ENCODE results near the gene CALD1.

Gene CALD1

DNA sequence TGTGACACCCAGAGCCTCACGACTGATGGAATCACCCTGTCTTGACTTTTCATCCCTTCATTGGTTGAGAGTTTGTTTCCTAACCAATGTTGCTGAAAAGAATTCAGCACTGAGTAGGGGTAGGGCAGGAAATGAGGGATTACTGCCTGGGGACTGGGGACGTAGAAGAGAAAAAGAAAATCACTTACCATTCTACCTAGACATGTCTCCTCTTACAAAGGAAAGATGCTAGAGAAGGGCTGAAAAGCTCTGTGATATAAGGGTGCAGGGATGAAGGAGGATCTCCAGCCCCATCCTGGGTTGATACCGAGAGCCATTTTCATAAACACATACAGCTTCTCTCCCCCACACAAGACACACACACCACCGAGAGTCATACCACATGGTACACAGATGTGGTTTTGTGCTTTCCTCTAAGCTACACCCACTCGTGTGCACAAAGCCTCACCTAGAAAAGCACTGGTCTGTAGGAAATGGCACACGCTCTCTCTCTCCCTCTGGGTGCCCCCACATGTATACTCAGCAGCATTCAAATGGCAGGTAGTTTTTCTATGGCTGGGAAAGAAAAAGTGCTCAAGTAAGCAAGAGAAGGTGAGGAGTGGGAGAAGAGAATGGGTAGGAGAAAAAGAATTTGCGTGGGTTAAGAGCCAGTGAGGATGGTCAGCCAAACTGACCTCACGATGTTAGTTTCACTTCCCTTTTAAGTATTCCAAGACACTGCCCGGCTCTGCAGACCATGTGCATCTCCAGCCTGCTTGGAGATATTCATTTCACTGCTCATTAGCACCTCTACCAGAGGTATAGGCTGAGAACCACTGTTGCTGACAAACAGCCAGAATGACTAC lies 85.8 kb downstream of the CALD1 start:
- DNase-seq (ENCODE audit: low read depth) = no peak

- DNase-seq (ENCODE audit: low read depth) = no peak
These were observed 87.2 kb downstream of the CALD1 start for GRCh38 chr7:134866617-134867016.

DNA sequence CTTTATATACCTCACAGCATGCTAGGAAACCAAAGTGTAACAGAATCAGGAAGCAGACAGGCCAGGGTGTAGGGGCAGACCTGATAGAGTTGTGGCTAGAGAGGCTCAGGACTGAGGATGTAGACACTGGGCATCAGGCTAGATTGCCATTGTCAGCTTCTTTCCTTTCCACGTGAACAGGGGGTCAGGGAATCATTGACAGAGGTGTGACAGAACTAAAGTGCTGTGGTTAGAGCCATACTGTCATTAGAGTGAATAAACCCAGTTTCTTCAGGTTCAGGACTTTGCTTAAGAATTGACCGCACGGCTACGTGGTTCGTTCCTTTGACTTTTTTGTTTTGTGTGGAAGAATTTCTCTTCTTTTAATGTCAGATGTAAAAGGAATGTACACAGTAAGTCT lies 90.7 kb downstream of the CALD1 start:
- no peak for DNase-seq (ENCODE audit: low read depth)

DNA sequence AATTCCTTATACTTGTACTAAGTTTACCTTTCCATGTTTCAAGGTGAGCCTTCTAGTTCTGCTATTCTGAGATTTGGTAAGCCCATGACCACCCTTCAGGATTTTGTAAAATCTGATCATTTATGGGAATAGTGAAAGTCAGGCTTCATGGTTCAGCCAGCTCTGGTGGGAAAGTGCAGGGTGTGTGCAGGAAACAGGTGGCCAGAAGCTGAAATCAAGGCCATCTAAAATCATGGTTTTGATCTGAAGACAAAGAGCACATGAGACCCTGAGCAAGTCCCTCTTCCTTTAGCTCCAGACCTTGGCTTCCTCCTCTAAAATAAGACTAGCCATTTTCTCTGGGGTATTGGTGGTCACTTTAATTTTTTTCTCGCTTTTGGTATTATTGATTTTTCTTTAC lies 91.3 kb downstream of the CALD1 start:
- no peak for DNase-seq (ENCODE audit: low read depth)

- no peak for DNase-seq (ENCODE audit: low read depth)
These were observed 93.8 kb downstream of the CALD1 start for GRCh38 chr7:134873253-134873652.

DNA sequence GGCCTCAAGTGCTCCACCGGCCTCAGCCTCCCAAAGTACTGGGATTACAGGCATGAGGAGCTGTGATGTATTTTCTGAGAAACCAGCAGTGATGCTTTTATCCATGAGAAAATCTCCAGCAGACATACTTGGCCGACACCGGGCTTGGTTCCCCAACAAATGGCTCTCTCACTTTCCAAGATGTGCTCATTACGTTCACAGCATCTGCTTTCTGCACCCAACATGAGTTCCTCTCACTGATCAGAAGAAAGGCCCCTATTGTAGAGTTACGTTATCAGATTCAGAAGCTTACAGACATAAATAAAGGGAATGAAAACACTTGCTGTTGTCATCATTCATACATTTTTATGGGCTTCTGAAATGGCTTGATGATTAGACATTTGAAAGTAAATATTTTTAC lies 95.0 kb downstream of the CALD1 start:
- no peak for DNase-seq (ENCODE audit: low read depth)

- DNase-seq (ENCODE audit: low read depth) = no peak
These were observed 96.4 kb downstream of the CALD1 start for GRCh38 chr7:134875867-134876266.

DNA sequence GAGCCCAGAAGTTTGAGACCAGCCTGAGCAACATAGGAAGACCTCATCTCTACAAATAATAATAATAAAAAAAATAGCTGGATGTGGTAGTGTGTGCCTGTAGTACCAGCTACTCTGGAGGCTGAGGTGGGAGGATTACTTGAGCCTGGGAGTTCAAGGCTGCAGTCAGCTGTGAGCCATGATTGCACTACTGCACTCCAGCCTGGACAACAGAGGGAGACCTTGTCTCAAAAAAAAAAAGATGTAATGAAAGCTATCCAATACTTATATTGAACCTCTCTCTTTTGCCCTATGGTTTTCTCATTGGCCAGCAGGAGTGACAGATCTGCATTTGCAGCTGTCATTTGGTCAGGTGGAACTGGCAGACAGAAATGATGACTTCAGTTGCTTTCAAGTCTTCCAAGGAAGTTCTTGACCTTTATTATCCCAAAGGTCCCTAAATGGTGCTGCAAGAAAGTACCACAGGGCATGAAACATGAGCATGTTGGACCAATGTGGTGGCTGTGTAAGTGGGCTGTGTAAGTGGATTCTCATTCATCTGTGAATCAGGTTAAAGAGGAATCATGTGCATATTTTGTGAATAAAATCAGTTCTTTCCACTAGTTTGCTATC lies 99.4 kb downstream of the CALD1 start:
- no peak for DNase-seq (ENCODE audit: low read depth)

- no peak for DNase-seq (ENCODE audit: low read depth)
These were observed 100.5 kb downstream of the CALD1 start for GRCh38 chr7:134879815-134880475.

GRCh38 chr7:134882481-134882880 lies 103.0 kb downstream of the CALD1 start:
- no peak for DNase-seq (ENCODE audit: low read depth)

DNA sequence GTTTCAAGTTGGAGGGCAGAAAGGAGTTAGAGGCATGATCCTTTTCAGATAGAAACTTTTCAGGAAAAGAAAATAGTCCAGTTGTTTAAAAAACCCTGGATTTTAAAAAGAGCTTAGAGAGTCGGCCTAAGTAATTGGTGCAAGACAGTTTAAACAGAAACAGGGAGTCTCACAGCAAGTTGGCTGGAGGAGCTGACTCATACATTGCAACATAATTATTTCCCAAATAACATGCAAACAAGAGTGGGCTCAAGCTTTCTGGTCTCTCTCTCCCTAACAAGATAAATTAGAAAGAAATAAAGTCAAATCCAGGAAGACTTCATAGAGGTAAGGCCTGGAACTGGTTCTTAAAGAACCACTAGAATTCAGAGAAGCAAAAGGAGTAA lies 106.5 kb downstream of the CALD1 start:
- DNase-seq (ENCODE audit: low read depth) = peak; percentile 35

DNA sequence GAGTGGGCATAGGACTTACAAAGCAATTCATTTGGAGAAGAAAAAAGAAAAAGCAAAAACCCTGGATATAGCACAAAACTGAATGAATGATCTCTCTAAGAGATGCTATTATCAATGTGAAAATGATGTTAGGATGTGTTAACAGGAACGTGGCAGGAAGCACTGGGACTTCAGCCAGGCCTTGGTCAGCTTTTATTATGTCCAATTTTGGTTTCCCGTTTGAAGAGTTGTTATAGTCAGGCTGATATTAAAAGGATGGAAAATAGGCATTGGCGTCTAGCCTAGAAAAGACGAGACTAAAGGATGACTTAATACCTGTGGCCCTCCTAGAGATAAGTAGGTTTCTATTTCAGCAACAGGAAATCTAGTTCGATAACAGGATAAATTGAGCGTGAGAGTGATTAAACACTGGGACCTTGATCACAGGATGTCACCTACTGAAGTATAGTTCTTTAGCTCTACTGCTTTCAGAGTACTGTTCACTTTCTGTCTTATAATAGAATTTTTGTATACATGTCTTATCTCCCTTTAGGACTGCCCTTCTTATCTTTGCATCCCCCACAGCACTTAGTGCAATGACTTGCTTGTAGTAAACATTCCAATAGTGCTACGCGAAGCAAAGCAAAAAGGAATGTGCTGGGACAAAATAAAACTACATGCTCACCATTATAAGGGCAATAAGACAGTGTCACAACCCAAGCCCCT lies 107.1 kb downstream of the CALD1 start:
- DNase-seq (ENCODE audit: low read depth) = peak; percentile 42

DNA sequence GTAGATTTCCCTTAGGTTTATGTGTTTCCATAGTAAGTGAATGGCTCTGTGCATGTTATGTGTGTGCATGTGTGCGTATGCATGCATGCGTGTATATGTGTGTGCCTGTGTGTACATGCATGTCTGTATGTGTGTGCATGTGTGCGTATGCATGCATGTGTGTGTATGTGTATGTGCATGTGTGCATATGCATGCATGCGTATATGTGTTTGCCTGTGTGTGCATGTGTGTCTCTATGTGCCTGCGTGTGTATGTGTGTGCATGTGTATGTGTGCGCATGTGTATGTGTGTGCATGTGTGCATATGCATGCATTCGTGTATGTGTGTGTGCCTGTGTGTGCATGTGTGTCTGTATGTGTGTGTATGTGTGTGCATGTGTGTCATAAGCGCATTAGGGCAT lies 108.1 kb downstream of the CALD1 start:
- no peak for DNase-seq (ENCODE audit: low read depth)

DNA sequence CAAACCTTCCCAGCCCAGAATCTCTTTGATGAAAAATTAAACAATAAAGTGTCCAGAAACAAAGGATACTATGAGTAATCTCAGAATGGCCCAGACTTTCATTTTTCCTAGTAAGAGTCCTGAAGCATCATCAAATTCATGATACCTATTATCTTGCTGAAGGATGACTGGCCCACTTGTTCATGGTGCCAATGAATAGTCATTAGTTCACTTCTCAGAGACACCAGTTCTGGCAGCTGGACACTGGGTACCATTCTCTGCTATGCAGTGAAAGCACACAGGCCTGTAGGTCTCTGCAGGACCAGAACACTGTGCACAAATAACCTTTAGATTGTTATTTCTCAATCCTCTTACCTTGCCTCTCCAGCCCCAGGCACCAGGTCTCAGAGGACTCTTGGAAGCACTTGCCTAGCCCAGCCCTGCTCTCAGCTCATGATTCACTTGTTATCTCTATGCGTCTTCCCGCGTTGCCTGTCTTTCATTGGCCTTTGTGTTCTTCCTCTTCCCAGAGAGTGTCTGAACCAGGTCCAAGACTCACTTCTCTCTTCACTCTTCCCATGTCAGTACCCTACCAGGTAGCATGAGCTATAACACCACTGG lies 108.8 kb downstream of the CALD1 start:
- no peak for DNase-seq (ENCODE audit: low read depth)

- no peak for DNase-seq (ENCODE audit: low read depth)
These were observed 111.1 kb downstream of the CALD1 start for GRCh38 chr7:134890246-134891240.

DNA sequence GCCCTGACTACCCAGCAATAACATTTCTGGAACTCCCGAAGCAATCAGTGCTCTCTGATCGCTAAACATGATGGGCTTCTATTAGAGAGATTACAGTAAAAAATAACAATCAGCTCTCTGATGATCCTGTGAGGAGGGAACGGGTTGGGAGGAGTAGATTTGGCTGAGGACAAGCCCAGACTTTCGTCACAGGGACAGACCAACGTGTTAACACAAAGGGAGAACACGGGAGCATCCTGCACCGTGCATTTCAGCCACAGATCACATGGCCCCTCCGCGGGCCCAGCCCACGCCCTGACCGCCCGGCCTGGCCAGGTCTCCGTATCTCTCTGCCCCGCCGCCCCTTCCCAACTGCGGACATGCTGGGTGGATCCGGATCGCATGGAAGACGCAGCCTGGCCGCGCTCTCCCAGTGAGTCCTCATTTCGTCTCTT lies 111.8 kb downstream of the CALD1 start:
- DNase-seq (ENCODE audit: low read depth) = peak; percentile 82

GRCh38 chr7:134891696-134892678 lies 112.6 kb downstream of the CALD1 start:
- no peak for DNase-seq (ENCODE audit: low read depth)

- no peak for DNase-seq (ENCODE audit: low read depth)
These were observed 113.5 kb downstream of the CALD1 start for GRCh38 chr7:134892963-134893362.

- DNase-seq (ENCODE audit: low read depth) = no peak
These were observed 114.5 kb downstream of the CALD1 start for GRCh38 chr7:134893920-134894319.

- no peak for DNase-seq (ENCODE audit: low read depth)
These were observed 115.5 kb downstream of the CALD1 start for GRCh38 chr7:134894928-134895327.
